Adrenal gland (tissue), 5 donors: Measurements from ENCODE around the gene MPEG1.

ENCODE experiments used
- CTCF ChIP-seq, 6 experiments: fragments of 450-650 bp in 4 of 6; fragments of 200-600 bp in 2 of 6; sonication (generic) in 1 of 6; IDR thresholded peaks; 1 replicate in 5 of 6; 2 replicates in 1 of 6; pipeline versions ENCODE4 v1.5.1 to v1.8.0; 2016 to 2021; ENCODE audit warnings: antibody characterized with exemption in 6 of 6, mild to moderate bottlenecking in 2 of 6, moderate library complexity in 1 of 6
- POLR2A ChIP-seq, 2 donors: fragments of 450-650 bp; IDR thresholded peaks; one replicate each; pipeline ENCODE4 v1.6.1; 2017; ENCODE audit warnings: antibody characterized with exemption in 2 of 2, mild to moderate bottlenecking in 2 of 2, moderate library complexity in 1 of 2
- donor health status: DM: no; HTN: no; CAD: no.

- TF ChIP-seq POLR2A (IDR thresholded peaks at IDR 0.05) (no peak), CTCF (IDR thresholded peaks at IDR 0.05) (no peak)
Observed at GRCh38 chr11:59178402-59178801, 34.3 kb downstream of the MPEG1 start.
